Lower leg skin (tissue), 4 donors: ENCODE results near the gene ERMAP. TPM values are rescaled to one million over a fixed set of nuclear protein-coding genes. Genes with fewer than 3 reads are reported as not detected.

Experiments
- DNase-seq, 2 donors: peaks; one replicate each; pipeline ENCODE4 v3.0.0-alpha.2; 2019; ENCODE audit warnings: low spot score in 2 of 2
- H3K4me3 ChIP-seq: fragments of 200-600 bp; sonication (generic); 2 replicates; pipeline ENCODE4 v1.5.1; 2017; ENCODE audit warnings: mild to moderate bottlenecking, low read depth; ENCODE audit not compliant: poor library complexity, severe bottlenecking
- POLR2A ChIP-seq, 2 donors: fragments of 450-650 bp; IDR thresholded peaks; one replicate each; pipeline ENCODE4 v1.6.1; 2016 to 2017; ENCODE audit warnings: antibody characterized with exemption in 2 of 2, mild to moderate bottlenecking in 1 of 2, moderate library complexity in 1 of 2
- WGBS, 2 donors: methylation state at CpG; one replicate each; pipeline ENCODE4 v1.1.5; 2018; 5-methylcytosine and 5-hydroxymethylcytosine counted together
- intact Hi-C: fragments of 100-400 bp; cut with DNase I; formaldehyde crosslinking; loops from one replicate; pipeline ENCODE4 v1.15.0; 2023; ENCODE audit warnings: low total_unique reads
- total RNA-seq, 4 donors: library from RNA; depleted of rRNA; stranded (reverse); fragments of >200 nt; gene quantifications; one replicate each; pipeline ENCODE4 v1.1.0, GENCODE V29; 2016
- TF ChIP-seq, protein P1 (sequence below), 3 donors: fragments of 450-650 bp; IDR thresholded peaks; one replicate each; pipeline ENCODE4 v1.5.1; 2016; ENCODE audit warnings: antibody characterized with exemption in 3 of 3, mild to moderate bottlenecking in 3 of 3, moderate library complexity in 2 of 3

Gene ERMAP
- total RNA-seq, 4 donors from 2014 or later: 8.0 to 11.5 (median 9.3) TPM

GRCh38 chr1:42784946-42785693 lies 31.8 kb upstream of the ERMAP start, which contains the start of gene TMEM269:
Gene TMEM269, plus strand, starts transcription at chr1:42784991. Its CDS starts 4,903 bp downstream, at chr1:42789894.
- H3K4me3 ChIP-seq: no peak within 1 kb of the TSS
- DNase-seq: no peak
- WGBS, 2 donors: 11 to 18% methylated on average over 48 to 49 of the region's 54 CpGs
- TF ChIP-seq, protein P1, sequence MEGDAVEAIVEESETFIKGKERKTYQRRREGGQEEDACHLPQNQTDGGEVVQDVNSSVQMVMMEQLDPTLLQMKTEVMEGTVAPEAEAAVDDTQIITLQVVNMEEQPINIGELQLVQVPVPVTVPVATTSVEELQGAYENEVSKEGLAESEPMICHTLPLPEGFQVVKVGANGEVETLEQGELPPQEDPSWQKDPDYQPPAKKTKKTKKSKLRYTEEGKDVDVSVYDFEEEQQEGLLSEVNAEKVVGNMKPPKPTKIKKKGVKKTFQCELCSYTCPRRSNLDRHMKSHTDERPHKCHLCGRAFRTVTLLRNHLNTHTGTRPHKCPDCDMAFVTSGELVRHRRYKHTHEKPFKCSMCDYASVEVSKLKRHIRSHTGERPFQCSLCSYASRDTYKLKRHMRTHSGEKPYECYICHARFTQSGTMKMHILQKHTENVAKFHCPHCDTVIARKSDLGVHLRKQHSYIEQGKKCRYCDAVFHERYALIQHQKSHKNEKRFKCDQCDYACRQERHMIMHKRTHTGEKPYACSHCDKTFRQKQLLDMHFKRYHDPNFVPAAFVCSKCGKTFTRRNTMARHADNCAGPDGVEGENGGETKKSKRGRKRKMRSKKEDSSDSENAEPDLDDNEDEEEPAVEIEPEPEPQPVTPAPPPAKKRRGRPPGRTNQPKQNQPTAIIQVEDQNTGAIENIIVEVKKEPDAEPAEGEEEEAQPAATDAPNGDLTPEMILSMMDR (IDR thresholded peaks at IDR 0.05): no peak
- no peak for TF ChIP-seq POLR2A (IDR thresholded peaks at IDR 0.05)
- intact Hi-C loops: no loop called here

GRCh38 chr1:42786097-42786496 lies 30.8 kb upstream of the ERMAP start:
- no peak overlapping the region for H3K4me3 ChIP-seq
- 74 to 77% methylated on average over 5 of the region's 5 CpGs for WGBS, 2 donors
- intact Hi-C loops: no loop called here
- no peak for TF ChIP-seq POLR2A (IDR thresholded peaks at IDR 0.05)
- TF ChIP-seq, protein P1 (IDR thresholded peaks at IDR 0.05): no peak
- no peak for DNase-seq

GRCh38 chr1:42788021-42788420 lies 28.9 kb upstream of the ERMAP start:
- no peak for DNase-seq
- no peak overlapping the region for H3K4me3 ChIP-seq
- TF ChIP-seq, protein P1 (IDR thresholded peaks at IDR 0.05): no peak
- TF ChIP-seq POLR2A (IDR thresholded peaks at IDR 0.05): no peak
- intact Hi-C loops: no loop called here
- WGBS, 2 donors: 100% methylated on average over 1 of the region's 1 CpG

DNA sequence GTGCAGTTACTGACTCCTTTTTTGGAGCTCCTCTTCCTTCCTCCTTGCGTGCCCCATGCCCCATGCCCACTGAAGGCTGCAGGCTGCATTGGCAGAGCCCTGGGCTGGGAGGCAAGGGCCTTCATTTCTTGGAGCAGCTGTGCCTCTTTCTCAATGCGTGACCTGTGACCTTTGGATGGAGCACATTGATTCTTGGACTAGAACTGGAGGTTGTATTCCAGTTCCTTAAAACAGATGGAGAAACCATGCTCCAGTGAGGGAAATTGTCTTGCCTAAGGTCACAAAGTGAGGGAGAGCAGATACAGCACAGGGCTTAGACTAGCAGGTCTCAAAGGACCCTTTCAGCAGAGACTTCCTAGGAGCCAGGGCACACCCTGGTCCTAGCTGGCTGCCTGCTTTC lies 23.1 kb upstream of the ERMAP start:
- intact Hi-C loops: no loop called here
- 83 to 84% methylated on average over 2 of the region's 2 CpGs for WGBS, 2 donors
- H3K4me3 ChIP-seq: no peak overlapping the region
- TF ChIP-seq, protein P1 (IDR thresholded peaks at IDR 0.05): no peak
- TF ChIP-seq POLR2A (IDR thresholded peaks at IDR 0.05): no peak
- no peak for DNase-seq

- TF ChIP-seq, protein P1 (IDR thresholded peaks at IDR 0.05): no peak
- TF ChIP-seq POLR2A (IDR thresholded peaks at IDR 0.05): no peak
- no peak for DNase-seq
- intact Hi-C loops: no loop called here
- H3K4me3 ChIP-seq: no peak overlapping the region
- 80 to 81% methylated on average over 3 of the region's 3 CpGs for WGBS, 2 donors
These were observed 19.5 kb upstream of the ERMAP start for GRCh38 chr1:42797414-42797813.
